SU-DHL-6 (cell line): ENCODE results near the gene GFER.

ENCODE experiments used
- EZH2phosphoT487 ChIP-seq: fragments of 200-600 bp; sonication (generic), shearing (Covaris generic); conservative IDR thresholded peaks from 2 replicates; pipeline ENCODE4 v1.6.1; 2018; ENCODE audit warnings: mild to moderate bottlenecking, antibody characterized with exemption, low read length, moderate library complexity, mixed read lengths
- TF ChIP-seq, protein P1 (sequence below): fragments of 200-600 bp; sonication (generic); IDR thresholded peaks from one replicate; pipeline ENCODE4 v1.5.1; 2017; ENCODE audit warnings: antibody characterized with exemption, mild to moderate bottlenecking, low read length, moderate library complexity; ENCODE audit not compliant: insufficient read depth, poor library complexity, severe bottlenecking

GRCh38 chr16:1997494-1998359, 13.7 kb downstream of the GFER start:
- TF ChIP-seq, protein P1, sequence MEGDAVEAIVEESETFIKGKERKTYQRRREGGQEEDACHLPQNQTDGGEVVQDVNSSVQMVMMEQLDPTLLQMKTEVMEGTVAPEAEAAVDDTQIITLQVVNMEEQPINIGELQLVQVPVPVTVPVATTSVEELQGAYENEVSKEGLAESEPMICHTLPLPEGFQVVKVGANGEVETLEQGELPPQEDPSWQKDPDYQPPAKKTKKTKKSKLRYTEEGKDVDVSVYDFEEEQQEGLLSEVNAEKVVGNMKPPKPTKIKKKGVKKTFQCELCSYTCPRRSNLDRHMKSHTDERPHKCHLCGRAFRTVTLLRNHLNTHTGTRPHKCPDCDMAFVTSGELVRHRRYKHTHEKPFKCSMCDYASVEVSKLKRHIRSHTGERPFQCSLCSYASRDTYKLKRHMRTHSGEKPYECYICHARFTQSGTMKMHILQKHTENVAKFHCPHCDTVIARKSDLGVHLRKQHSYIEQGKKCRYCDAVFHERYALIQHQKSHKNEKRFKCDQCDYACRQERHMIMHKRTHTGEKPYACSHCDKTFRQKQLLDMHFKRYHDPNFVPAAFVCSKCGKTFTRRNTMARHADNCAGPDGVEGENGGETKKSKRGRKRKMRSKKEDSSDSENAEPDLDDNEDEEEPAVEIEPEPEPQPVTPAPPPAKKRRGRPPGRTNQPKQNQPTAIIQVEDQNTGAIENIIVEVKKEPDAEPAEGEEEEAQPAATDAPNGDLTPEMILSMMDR, result no peak
- TF ChIP-seq EZH2phosphoT487, result no peak
